HAP-1 (cell line): ENCODE data around the gene SH3D19.
"Not testable (repeated sequence)": the region's sequence is repeated elsewhere in the genome, so short reads cannot be mapped to it uniquely, and the experiment has no call there.

Experiments used
- DNase-seq, 2 experiments: peaks; one replicate each; pipeline ENCODE4 v3.0.0-alpha.2; 2016 to 2020; ENCODE audit warnings: low spot score in 2 of 2
- H3K27me3 ChIP-seq: fragments of 250-450 bp; sonication (Bioruptor Pico); 2 replicates; pipeline ENCODE4 v1.5.1; 2020; ENCODE audit warnings: low read depth, mild to moderate bottlenecking, moderate library complexity
- H3K36me3 ChIP-seq: fragments of 250-450 bp; sonication (Bioruptor Pico); replicated peaks from 2 replicates; pipeline ENCODE4 v1.5.1; 2020; ENCODE audit warnings: mild to moderate bottlenecking
- H3K4me1 ChIP-seq: fragments of 250-450 bp; sonication (Bioruptor Pico); 2 replicates; pipeline ENCODE4 v1.5.1; 2020; ENCODE audit warnings: mild to moderate bottlenecking
- H3K4me3 ChIP-seq: fragments of 250-450 bp; sonication (Bioruptor Pico); 2 replicates; pipeline ENCODE4 v1.5.1; 2020; ENCODE audit warnings: mild to moderate bottlenecking, moderate library complexity
- H3K9me3 ChIP-seq: fragments of 250-450 bp; sonication (Bioruptor Pico); 2 replicates; pipeline ENCODE4 v1.5.1; 2020; ENCODE audit warnings: mild to moderate bottlenecking, moderate library complexity
- in situ Hi-C: fragments of 300-500 bp; cut with MboI; formaldehyde crosslinking; loops from 3 replicates; pipeline ENCODE4 v1.14.3; 2020; ENCODE audit warnings: low sequenced_read_pairs, inconsistent platforms, mixed read lengths

Gene SH3D19

DNA sequence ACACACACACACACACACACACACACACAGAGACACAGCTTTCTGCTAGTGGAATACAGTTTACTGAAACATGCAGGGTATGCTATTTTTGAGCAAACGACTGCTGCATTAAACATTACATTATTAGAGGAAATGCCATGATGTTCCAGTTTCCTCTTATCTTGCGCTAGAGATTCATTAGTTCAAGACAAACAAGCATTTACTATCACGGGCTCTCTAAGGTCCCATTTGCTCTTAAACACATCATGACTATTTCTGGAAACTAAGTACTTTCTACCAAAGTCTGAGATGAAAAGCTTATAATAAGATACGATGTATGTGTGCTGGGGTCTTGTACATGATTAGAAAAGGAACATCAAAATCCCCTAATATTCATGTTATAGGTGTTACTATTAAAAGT is 177.1 kb downstream of the SH3D19 start:
- no peaks in the 10 kb centered on the region for H3K4me1 ChIP-seq
- in situ Hi-C loops, result no loop called here
- no peak for DNase-seq
- H3K27me3 ChIP-seq, result no peaks in the 10 kb centered on the region
- H3K36me3 ChIP-seq, result 0 out of 2 replicates have a peak, but pooled peaks cover 2% of the 10 kb centered on the region
- H3K4me3 ChIP-seq, result no peak overlapping the region
- no peaks in the 10 kb centered on the region for H3K9me3 ChIP-seq

DNA sequence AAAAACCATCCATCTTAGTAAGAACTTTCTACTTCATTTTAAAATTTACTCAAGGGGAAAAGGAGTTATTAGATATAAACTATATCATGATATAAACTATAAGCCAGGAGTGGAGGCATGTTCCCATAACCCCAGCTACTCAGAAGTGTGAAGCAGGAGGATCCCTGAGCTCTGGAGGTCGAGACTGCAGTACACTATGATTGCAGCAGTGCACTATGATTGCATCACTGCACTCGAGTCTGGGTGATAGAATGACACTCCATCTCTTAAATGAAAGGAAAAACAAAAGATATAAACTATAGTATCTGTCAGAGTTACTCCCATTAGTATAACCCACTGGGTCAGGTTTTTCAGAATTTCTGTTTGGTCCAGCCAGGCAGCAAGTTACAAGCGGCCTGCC is 178.4 kb downstream of the SH3D19 start:
- no peaks in the 10 kb centered on the region for H3K9me3 ChIP-seq
- no peak overlapping the region for H3K4me3 ChIP-seq
- 0 out of 2 replicates have a peak, but pooled peaks cover 2% of the 10 kb centered on the region for H3K36me3 ChIP-seq
- H3K27me3 ChIP-seq, result no peaks in the 10 kb centered on the region
- in situ Hi-C loops, result no loop called here
- DNase-seq, result no peak
- no peaks in the 10 kb centered on the region for H3K4me1 ChIP-seq

DNA sequence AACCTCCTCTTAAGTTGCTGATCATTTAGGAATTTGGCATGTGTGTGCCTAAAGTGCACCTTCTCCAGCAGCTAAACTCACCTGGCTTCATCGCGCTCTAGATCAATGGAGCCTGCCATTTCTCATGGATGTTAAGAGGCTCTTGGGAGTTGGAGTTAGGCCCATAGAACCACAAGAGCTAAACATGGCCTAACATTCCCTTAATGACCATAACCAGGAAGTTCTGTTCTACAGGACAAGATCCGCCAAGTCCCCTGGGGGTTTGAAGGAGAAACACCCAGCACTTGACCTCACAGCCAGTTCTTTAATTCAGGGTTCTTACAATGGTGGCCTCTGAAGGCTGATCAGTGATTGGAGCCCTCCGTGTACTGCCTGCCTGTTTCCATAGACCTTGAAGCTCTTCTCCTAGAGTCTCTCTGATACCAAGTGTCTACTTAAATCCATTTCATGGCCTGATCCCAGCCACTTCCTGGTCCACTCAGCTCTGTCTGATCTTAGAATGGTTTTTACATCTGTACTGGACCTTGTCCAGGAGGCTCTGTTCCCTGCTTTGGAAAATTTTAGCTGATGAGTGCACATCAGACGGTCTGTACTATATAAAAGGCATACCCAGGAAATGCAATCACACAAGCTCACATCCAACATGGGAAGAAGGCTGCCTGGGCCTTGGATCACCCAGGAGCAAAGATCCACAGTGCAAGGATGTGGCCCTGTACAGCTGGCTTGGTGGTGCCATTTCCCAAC is 180.9 kb downstream of the SH3D19 start:
- peaks cover 5% of the 10 kb centered on the region; the same call in 1 of the 2 replicates for H3K36me3 ChIP-seq
- no peaks in the 10 kb centered on the region for H3K9me3 ChIP-seq
- in situ Hi-C loops, result no loop called here

DNA sequence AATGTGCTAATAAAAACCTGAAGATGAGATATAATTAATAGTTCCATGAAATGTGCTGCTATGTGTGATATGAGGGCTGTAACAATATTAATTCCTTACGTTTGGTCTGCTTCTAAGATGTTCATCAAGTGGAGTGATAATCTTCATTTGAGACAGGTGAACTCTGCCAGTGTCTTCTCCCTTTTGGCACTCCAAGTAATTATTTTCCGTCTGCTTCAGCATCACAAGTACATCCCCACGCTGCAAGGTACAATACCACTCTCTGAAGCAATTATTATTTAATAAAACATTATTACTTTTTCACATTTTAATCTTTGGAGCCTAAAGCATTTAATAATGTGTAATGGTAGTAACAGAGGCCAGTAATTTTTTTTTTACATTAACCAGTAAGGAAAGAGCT is 181.6 kb downstream of the SH3D19 start:
- H3K9me3 ChIP-seq, result no peaks in the 10 kb centered on the region
- in situ Hi-C loops, result no loop called here
- peaks cover 5% of the 10 kb centered on the region; the same call in 1 of the 2 replicates for H3K36me3 ChIP-seq
- no peak overlapping the region for H3K4me3 ChIP-seq
- H3K4me1 ChIP-seq, result no peaks in the 10 kb centered on the region
- no peak for DNase-seq
- H3K27me3 ChIP-seq, result no peaks in the 10 kb centered on the region

More for the DNA sequence above, 180.9 kb downstream of the SH3D19 start:
- DNase-seq, result no peak
- Histone ChIP-seq H3K4me1 (no peaks in the 10 kb centered on the region), H3K27me3 (no peaks in the 10 kb centered on the region), H3K4me3 (no peak overlapping the region)

- no peak for DNase-seq
- H3K27me3 ChIP-seq, result no peaks in the 10 kb centered on the region
- peaks cover under 1% of the 10 kb centered on the region for H3K4me1 ChIP-seq
- H3K9me3 ChIP-seq, result no peaks in the 10 kb centered on the region
- H3K4me3 ChIP-seq, result no peak overlapping the region
- in situ Hi-C loops, result no loop called here
- H3K36me3 ChIP-seq, result peaks cover 5% of the 10 kb centered on the region; the same call in 1 of the 2 replicates
These were observed 182.2 kb downstream of the SH3D19 start for GRCh38 chr4:151143162-151143561.

GRCh38 chr4:151142758-151143157 is 182.6 kb downstream of the SH3D19 start:
- peaks cover 4% of the 10 kb centered on the region for H3K4me1 ChIP-seq
- in situ Hi-C loops, result no loop called here
- no peak for DNase-seq
- H3K4me3 ChIP-seq, result no peak overlapping the region
- H3K36me3 ChIP-seq, result peaks cover 5% of the 10 kb centered on the region; the same call in 1 of the 2 replicates
- H3K9me3 ChIP-seq, result no peaks in the 10 kb centered on the region
- no peaks in the 10 kb centered on the region for H3K27me3 ChIP-seq

DNA sequence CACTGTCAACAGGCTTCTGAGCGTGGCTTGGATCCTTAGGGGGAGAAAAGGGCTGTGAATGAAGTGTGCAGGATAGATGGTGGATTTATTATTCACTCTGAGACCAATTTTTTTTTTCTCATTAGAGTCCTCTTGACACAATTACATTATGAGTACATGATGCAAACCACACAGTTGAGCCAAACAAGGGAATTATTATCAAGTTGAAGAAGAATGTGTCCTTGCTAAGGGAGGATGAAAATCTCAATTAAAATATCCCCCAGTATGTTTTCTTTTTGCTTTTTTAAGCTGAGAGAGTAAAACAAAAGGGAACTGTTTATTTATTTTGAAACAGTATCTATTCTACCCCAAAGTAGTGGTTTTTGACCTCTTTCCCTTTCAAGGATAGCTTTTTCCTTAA is 185.6 kb downstream of the SH3D19 start:
- Histone ChIP-seq H3K4me1 (peaks cover 6% of the 10 kb centered on the region), H3K36me3 (peaks cover 5% of the 10 kb centered on the region; the same call in 1 of the 2 replicates), H3K4me3 (no peak overlapping the region), H3K9me3 (no peaks in the 10 kb centered on the region), H3K27me3 (no peaks in the 10 kb centered on the region)
- no peak for DNase-seq
- in situ Hi-C loops, result no loop called here

- H3K4me3 ChIP-seq, in situ Hi-C loops, H3K9me3 ChIP-seq, H3K36me3 ChIP-seq, DNase-seq, H3K27me3 ChIP-seq: not testable (repeated sequence)
- peaks cover 11% of the 10 kb centered on the region for H3K4me1 ChIP-seq
These were observed 189.4 kb downstream of the SH3D19 start for GRCh38 chr4:151136048-151136447.

- Histone ChIP-seq H3K9me3 (no peaks in the 10 kb centered on the region), H3K27me3 (no peaks in the 10 kb centered on the region), H3K4me1 (peaks cover 11% of the 10 kb centered on the region), H3K36me3 (no peaks in the 10 kb centered on the region), H3K4me3 (no peak overlapping the region)
- in situ Hi-C loops, result no loop called here
- DNase-seq, result no peak
These were observed 192.1 kb downstream of the SH3D19 start for GRCh38 chr4:151133311-151133710.

- no peak for DNase-seq
- no peaks in the 10 kb centered on the region for H3K27me3 ChIP-seq
- in situ Hi-C loops, result no loop called here
- peaks cover 6% of the 10 kb centered on the region; the same call in 1 of the 2 replicates for H3K36me3 ChIP-seq
- no peaks in the 10 kb centered on the region for H3K9me3 ChIP-seq
- H3K4me1 ChIP-seq, result peaks cover 4% of the 10 kb centered on the region; the same call in 1 of the 2 replicates
- H3K4me3 ChIP-seq, result no peak overlapping the region
These were observed 195.6 kb downstream of the SH3D19 start for GRCh38 chr4:151129796-151130195.

- peak; percentile 77 to 79 for DNase-seq
- Histone ChIP-seq H3K9me3 (no peaks in the 10 kb centered on the region), H3K4me1 (peaks cover 14% of the 10 kb centered on the region), H3K27me3 (no peaks in the 10 kb centered on the region), H3K36me3 (peaks cover 11% of the 10 kb centered on the region; the same call in 1 of the 2 replicates), H3K4me3 (no peak overlapping the region)
- in situ Hi-C loops, result loop anchor here (10.0 kb wide), 1 partner anchor 497 kb away; no protein-coding TSS in a partner anchor
These were observed 207.9 kb downstream of the SH3D19 start for GRCh38 chr4:151117371-151117962.

DNA sequence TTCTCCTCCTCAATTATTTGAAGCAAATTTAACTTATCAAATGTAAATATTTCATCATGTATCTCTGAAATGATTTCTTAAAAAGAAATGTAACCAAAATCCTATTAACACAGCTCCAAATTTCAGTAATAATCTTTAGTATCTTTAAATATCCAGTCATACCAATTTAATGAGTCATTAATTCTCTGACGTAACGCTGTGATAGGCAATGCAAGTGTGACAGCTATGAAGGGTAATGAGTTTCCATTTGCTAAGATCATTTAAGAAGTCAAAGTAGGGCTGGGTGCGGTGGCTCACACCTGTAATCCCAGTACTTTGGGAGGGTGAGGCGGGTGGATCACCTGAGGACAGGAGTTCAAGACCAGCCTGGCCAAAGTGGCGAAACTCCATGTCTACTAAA is 210.4 kb downstream of the SH3D19 start:
- peaks cover 9% of the 10 kb centered on the region; the same call in 1 of the 2 replicates for H3K36me3 ChIP-seq
- H3K9me3 ChIP-seq, result no peaks in the 10 kb centered on the region
- no peak overlapping the region for H3K4me3 ChIP-seq
- DNase-seq, result no peak
- no peaks in the 10 kb centered on the region for H3K4me1 ChIP-seq
- no peaks in the 10 kb centered on the region for H3K27me3 ChIP-seq
- in situ Hi-C loops, result loop anchor here (10.0 kb wide), 1 partner anchor 500 kb away; no protein-coding TSS in a partner anchor

DNA sequence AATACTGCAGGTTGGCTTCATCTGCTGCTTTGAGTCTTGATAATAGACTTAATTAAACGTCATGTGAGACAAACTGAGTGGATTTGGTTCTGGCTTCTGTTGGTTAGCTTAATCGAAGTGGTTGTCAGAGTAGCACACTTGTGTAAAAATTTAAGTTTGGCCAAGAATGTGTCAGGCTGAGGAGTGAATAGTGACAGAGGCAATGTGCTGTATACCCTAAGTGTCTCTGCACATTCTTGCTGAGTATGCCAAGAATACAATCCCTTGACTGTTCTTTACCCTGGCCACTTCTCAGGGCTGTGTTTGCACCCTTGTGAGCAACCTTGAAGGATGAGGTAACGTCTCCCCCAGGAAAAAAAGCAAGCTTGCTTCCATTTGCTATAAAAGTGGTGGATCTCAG is 211.1 kb downstream of the SH3D19 start:
- H3K27me3 ChIP-seq, result no peaks in the 10 kb centered on the region
- H3K4me3 ChIP-seq, result no peak overlapping the region
- no peaks in the 10 kb centered on the region for H3K4me1 ChIP-seq
- DNase-seq, result no peak
- peaks cover 11% of the 10 kb centered on the region for H3K36me3 ChIP-seq
- in situ Hi-C loops, result loop anchor here (10.0 kb wide), 1 partner anchor 500 kb away; no protein-coding TSS in a partner anchor
- H3K9me3 ChIP-seq, result no peaks in the 10 kb centered on the region

- in situ Hi-C loops, result loop anchor here (10.0 kb wide), 1 partner anchor 505 kb away; no protein-coding TSS in a partner anchor
- peaks cover 47% of the 10 kb centered on the region for H3K36me3 ChIP-seq
- no peaks in the 10 kb centered on the region for H3K9me3 ChIP-seq
- no peak overlapping the region for H3K4me3 ChIP-seq
- H3K4me1 ChIP-seq, result no peaks in the 10 kb centered on the region
- H3K27me3 ChIP-seq, result no peaks in the 10 kb centered on the region
- DNase-seq, result no peak
These were observed 215.2 kb downstream of the SH3D19 start for GRCh38 chr4:151110236-151110635.
